Activated naive CD4-positive, alpha-beta T cell (primary cell): ENCODE data around the gene ONECUT3.
"Not testable (repeated sequence)": the region's sequence is repeated elsewhere in the genome, so short reads cannot be mapped to it uniquely, and the experiment has no call there.

Source experiments
- DNase-seq, 4 experiments: peaks; one replicate each; lab custom pipeline; 2025; lab: John Stamatoyannopoulos, UW

The ONECUT3 gene

GRCh38 chr19:1752757-1753728 lies at the start of gene ONECUT3:
Gene ONECUT3, plus strand, starts transcription at chr19:1753506. Its CDS starts 157 bp downstream, at chr19:1753663.
- DNase-seq: no peak

DNA sequence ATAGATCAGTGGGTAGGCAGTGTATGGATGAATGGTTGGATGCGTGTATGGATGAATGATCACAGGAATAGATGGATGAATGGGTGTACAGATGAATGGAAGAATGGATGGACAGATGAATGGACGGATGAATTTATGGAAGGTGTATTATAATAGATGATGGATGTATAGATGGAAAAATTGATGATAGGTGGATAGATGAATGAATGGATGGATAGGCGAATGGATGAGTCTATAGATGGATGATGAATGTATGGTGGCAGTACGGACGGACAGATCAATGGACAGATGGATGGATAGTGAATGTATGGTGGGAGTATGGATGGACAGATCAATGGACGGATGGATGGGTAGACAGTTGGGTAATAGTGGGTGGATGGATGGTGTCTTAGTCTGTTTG lies 49.0 kb upstream of the ONECUT3 start:
- DNase-seq: no peak

GRCh38 chr19:1705367-1705766 lies 47.9 kb upstream of the ONECUT3 start:
- DNase-seq: no peak

- DNase-seq: not testable (repeated sequence)
These were observed 46.7 kb upstream of the ONECUT3 start for GRCh38 chr19:1706646-1707045.

GRCh38 chr19:1707240-1707639 lies 46.1 kb upstream of the ONECUT3 start:
- no peak for DNase-seq

DNA sequence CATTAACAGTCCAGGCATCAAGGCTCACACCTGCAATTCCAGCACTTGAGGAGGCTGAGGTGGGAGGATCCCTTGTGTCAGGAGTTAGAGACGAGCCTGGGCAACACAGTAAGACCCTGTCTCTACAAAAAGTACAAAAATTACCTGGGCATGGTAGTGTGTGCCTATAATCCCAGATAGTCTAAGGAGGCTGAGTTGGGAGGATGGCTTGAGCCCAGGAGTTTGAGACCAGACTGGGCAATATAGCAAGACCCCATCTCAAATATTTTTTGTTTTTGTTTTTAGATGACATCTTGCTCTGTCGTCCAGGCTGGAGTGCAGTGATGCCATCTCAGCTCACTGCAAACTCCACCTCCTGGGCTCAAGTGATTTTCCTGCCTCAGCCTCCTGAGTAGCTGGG lies 40.1 kb upstream of the ONECUT3 start:
- no peak for DNase-seq

- no peak for DNase-seq
These were observed 37.8 kb upstream of the ONECUT3 start for GRCh38 chr19:1715540-1715939.

GRCh38 chr19:1717200-1717969 lies 35.9 kb upstream of the ONECUT3 start:
- DNase-seq: no peak

- DNase-seq: no peak
These were observed 35.4 kb upstream of the ONECUT3 start for GRCh38 chr19:1717970-1718264.

GRCh38 chr19:1718420-1719291 lies 34.6 kb upstream of the ONECUT3 start:
- DNase-seq: no peak

GRCh38 chr19:1719519-1719918 lies 33.8 kb upstream of the ONECUT3 start:
- DNase-seq: no peak

DNA sequence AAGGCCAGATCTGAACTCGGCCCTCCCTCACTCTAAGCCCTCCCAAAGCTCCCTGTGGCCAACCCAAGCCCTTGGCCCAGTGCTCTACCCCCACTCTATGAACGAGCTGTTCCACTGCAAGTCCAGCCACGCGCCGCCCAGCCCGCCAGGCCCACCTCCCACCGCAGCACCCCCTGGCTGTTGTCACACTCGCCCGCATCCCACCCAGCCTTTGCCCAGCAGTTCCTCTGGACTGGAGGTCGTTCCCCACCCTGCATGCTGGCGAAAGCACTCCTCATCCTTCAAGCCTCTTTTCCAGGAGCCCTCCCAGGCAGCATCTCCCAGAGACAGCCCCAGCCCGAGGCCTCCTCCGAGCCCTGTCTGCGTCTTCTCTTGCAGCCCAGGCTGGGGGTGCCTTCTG lies 33.1 kb upstream of the ONECUT3 start:
- no peak for DNase-seq

DNA sequence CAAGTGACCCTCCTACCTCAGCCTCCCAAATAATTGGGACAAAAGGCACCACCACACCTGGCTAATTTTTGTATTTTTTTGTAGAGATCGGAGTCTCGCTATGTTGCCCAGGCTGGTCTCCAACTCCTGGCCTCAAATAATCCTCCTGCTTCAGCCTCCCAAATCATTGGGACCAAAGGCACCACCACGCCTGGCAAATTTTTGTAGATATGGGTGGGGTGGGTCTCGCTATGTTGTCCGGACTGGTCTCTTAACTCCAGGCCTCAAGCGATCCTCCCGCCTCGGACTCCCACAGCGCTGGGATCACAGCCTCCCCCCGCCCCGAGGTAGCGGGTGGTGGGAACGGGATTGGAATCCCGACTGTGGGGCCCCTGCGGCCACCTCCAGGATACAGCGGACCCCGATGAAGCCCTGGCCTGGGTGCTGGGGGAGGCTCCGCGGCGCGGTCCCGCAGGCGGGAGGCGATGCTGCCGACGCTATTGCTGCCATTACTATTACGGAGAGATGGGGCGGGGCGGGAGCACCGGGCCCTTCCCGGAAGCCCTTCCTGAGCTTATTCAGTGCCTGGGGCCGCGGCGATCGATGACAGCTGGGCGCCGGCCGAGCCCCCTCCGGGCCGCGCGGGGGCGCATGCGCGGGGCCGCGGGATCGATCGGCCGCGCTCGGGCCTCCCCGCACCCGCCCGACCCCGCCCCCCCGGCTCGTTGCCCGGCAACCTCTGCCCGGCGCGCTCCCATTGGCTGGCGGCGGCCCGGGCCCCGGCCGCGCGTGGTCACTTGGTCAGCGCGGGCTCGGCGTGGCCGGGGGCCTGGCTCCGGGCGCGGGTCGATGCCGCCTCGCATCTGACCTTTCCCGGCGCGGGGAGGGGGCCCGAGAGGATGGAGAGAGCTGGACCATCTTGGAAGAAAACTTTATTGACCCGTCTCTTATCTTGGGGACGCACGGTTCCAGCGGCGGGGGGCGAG lies 27.9 kb upstream of the ONECUT3 start:
- no peak for DNase-seq

GRCh38 chr19:1728816-1729567 lies 24.3 kb upstream of the ONECUT3 start:
- DNase-seq: no peak

DNA sequence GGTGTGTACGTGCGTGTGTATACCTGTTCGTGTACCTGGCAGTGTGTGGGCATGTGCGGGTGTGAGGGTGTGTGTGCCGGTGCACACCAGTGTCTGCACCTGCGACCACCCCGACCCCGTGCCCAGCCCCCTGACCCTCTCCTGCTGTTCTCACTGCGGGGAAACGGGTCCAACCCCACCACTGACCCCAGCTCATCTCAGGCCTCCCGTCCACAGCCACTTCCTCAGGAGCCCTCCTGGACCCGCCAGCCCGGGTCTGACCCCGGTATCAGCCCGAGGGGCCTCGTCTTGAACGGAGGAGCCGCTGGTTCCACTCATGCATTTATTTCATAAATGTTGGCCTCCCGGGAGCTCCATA lies 23.8 kb upstream of the ONECUT3 start:
- DNase-seq: no peak

DNA sequence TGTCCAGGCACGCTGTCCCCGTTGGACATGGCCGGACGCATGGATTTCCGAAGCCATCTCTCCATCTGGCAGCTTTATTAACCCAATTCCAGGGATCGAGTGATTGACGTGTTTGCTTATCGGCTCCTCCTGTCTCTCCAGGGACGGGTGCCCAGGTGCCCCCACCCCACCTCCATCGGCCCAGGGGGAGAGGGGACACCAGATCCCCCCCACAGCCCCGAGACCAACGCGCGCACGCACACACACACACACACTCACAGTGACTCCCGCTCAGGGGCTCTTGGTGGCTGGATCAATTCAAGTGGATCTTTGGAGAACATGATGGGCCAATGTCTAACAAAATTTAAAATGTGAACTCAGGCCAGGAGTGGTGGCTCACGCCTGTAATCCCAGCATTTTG lies 23.1 kb upstream of the ONECUT3 start:
- DNase-seq: no peak

GRCh38 chr19:1734321-1734966 lies 18.9 kb upstream of the ONECUT3 start:
- DNase-seq: no peak

DNA sequence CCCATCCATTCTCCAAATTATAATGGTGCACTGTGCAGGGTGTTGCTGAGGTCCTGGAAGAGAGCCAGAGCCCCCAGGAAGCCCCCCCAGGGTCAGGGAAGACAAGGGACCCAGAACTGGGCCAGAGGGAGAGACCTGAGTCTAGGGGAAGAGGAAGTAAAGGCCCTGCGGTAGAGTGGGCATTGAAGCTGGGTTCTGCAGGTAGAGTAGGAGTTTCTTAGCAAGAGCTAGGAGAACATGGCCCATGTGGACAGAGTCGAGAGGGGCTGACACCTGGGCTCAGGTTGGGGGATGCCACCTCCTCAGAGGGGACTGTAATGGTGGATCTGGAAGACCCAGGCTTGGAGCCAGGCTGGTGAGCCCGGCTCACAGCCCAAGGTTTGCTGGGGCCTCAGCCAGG lies 17.0 kb upstream of the ONECUT3 start:
- no peak for DNase-seq

- DNase-seq: no peak
These were observed 16.4 kb upstream of the ONECUT3 start for GRCh38 chr19:1736927-1737326.
